K562 (cell line): Measurements from ENCODE around the gene NEDD4. TPM values are rescaled to one million over a fixed set of nuclear protein-coding genes. Genes with fewer than 3 reads are reported as not detected.

Source experiments
- ATAC-seq: fragments of 200-7000 bp; cut with Tn5 transposase; 3 replicates; pipeline ENCODE4 v1.9.1; 2020; ENCODE audit warnings: moderate library complexity
- BruUV-seq: library from RNA; stranded (reverse); fragments of 400-500 nt; replicated peaks from 2 replicates; lab custom pipeline; 2021; lab: Mats Ljungman, UMichigan
- CTCF ChIA-PET: fragments of 300-600 bp; formaldehyde crosslinking; extraction: SDS; loops from one replicate; lab custom pipeline; 2021; ENCODE audit warnings: low intra/inter-chr PET ratio; lab: Yijun Ruan, JAX
- POLR2A ChIA-PET: fragments of 300-600, 350-650 bp; sonication (Branson Sonifier 250); formaldehyde crosslinking; extraction: SDS; loops from one replicate; lab custom pipeline; 2021; ENCODE audit warnings: antibody characterized with exemption, inconsistent platforms; lab: Yijun Ruan, JAX
- DNase-seq, 4 experiments: peaks; one replicate each; pipeline versions ENCODE4 v3.0.0 to v3.0.0-alpha.2; 2011 to 2018; ENCODE audit warnings: low spot score in 3 of 4, mixed read lengths in 3 of 4; ENCODE audit errors: extremely low read depth in 1 of 4
- FAIRE-seq: peaks from 2 replicates; lab custom pipeline; 2011; peaks lifted over from hg19 to GRCh38; lab: Jason Lieb, UNC
- H2AFZ ChIP-seq: 2 replicates; pipeline ENCODE4 v1.6.0; 2011; ENCODE audit warnings: low read depth, low read length, control low read depth, inconsistent platforms
- H3K27ac ChIP-seq: fragments of 200-600 bp; 3 replicates; pipeline ENCODE4 v1.8.0; 2011; ENCODE audit warnings: low read depth, mild to moderate bottlenecking, control low read depth, inconsistent platforms, low read length, moderate library complexity, mixed read lengths; ENCODE audit errors: extremely low read depth
- H3K27me3 ChIP-seq, 2 experiments: fragments of 300-600 bp in 1 of 2; 2 replicates in 1 of 2; 3 replicates in 1 of 2; pipeline versions ENCODE4 v1.6.0 to v1.8.0; 2011; ENCODE audit warnings: inconsistent platforms in 2 of 2, low read length in 2 of 2, mild to moderate bottlenecking in 1 of 2, mixed read lengths in 1 of 2, moderate library complexity in 1 of 2; ENCODE audit not compliant: control insufficient read depth in 2 of 2, insufficient read depth in 2 of 2
- H3K36me3 ChIP-seq: fragments of 300-600 bp; 3 replicates; pipeline ENCODE4 v1.8.0; 2011; ENCODE audit warnings: mild to moderate bottlenecking, low read length, inconsistent platforms; ENCODE audit not compliant: control insufficient read depth, insufficient read depth
- H3K4me1 ChIP-seq, 2 experiments: fragments of 200-600 bp in 1 of 2; replicated peaks in 1 of 2; 2 replicates in 1 of 2; 3 replicates in 1 of 2; pipeline versions ENCODE4 v1.5.1 to v1.8.0; 2011; ENCODE audit warnings: inconsistent platforms in 2 of 2, low read length in 2 of 2, mild to moderate bottlenecking in 1 of 2, mixed read lengths in 1 of 2, moderate library complexity in 1 of 2; ENCODE audit not compliant: control insufficient read depth in 2 of 2, insufficient read depth in 2 of 2
- H3K4me2 ChIP-seq: 2 replicates; pipeline ENCODE4 v1.6.1; 2011; ENCODE audit warnings: low read length, control low read depth, inconsistent platforms, mixed read lengths; ENCODE audit not compliant: insufficient read depth
- H3K4me3 ChIP-seq: fragments of 200-600 bp; sonication (generic), shearing (Covaris generic); 2 replicates; pipeline ENCODE4 v1.5.1; 2016; ENCODE audit warnings: control low read depth, inconsistent platforms
- H3K79me2 ChIP-seq: fragments of 200-600 bp; 3 replicates; pipeline ENCODE4 v1.8.0; 2011; ENCODE audit warnings: low read length, inconsistent platforms; ENCODE audit not compliant: control insufficient read depth, insufficient read depth
- H3K9ac ChIP-seq, 2 experiments: 2 replicates each; pipeline versions ENCODE4 v1.6.0 to v1.6.1; 2011; ENCODE audit warnings: low read depth in 2 of 2, low read length in 2 of 2, control low read depth in 1 of 2, inconsistent platforms in 1 of 2, mild to moderate bottlenecking in 1 of 2, mixed read lengths in 1 of 2; ENCODE audit not compliant: insufficient read depth in 1 of 2
- H3K9me1 ChIP-seq: one replicate; pipeline ENCODE4 v1.6.0; 2011; ENCODE audit warnings: inconsistent platforms, mild to moderate bottlenecking, low read length, moderate library complexity; ENCODE audit not compliant: control insufficient read depth, insufficient read depth
- H3K9me3 ChIP-seq: replicated peaks from 2 replicates; pipeline ENCODE4 v1.5.1; 2011; ENCODE audit warnings: low read depth, low read length, inconsistent platforms; ENCODE audit not compliant: control insufficient read depth, insufficient read depth
- H4K20me1 ChIP-seq: replicated peaks from 2 replicates; pipeline ENCODE4 v1.6.1; 2011; ENCODE audit warnings: low read length, inconsistent platforms, mixed read lengths; ENCODE audit not compliant: control insufficient read depth, insufficient read depth
- EP300 ChIP-seq: IDR thresholded peaks from 2 replicates; pipeline ENCODE4 v1.6.1; 2012; ENCODE audit warnings: low read length, improper control_type of control experiment
- NEUROD1 ChIP-seq: fragments of 150-350 bp; IDR thresholded peaks from 2 replicates; pipeline ENCODE4 v1.6.1; 2014; ENCODE audit warnings: borderline replicate concordance, low read length, low read depth; ENCODE audit not compliant: partially characterized antibody
- RFX5 ChIP-seq: IDR thresholded peaks from 2 replicates; pipeline ENCODE4 v1.6.1; 2011; ENCODE audit warnings: low read depth, mild to moderate bottlenecking, improper control_type of control experiment, low read length
- SETDB1 ChIP-seq: IDR thresholded peaks from one replicate; pipeline ENCODE4 v1.6.1; 2012; ENCODE audit warnings: low read length, control low read depth, inconsistent platforms
- ZKSCAN1 ChIP-seq: fragments of 150-350 bp; IDR thresholded peaks from 2 replicates; pipeline ENCODE4 v1.6.1; 2016; ENCODE audit warnings: low read depth, low read length
- ZNF174 ChIP-seq: fragments of 250-450 bp; sonication (Bioruptor Pico); IDR thresholded peaks from 2 replicates; pipeline ENCODE4 v1.4.0; 2020; ENCODE audit warnings: mild to moderate bottlenecking
- WGBS: fragments of 100-300 bp; shearing (Covaris generic); methylation state at CpG from one replicate; pipeline ENCODE4 v1.1.6; 2016; ENCODE audit warnings: low coverage, mixed read lengths; ENCODE audit not compliant: insufficient coverage; ENCODE audit errors: missing lambda C conversion rate; 5-methylcytosine and 5-hydroxymethylcytosine counted together
- in situ Hi-C: fragments of 300-500 bp; cut with MboI; formaldehyde crosslinking; loops from 4 replicates; pipeline ENCODE4 v1.15.0; 2018; ENCODE audit warnings: inconsistent platforms, mixed read lengths
- intact Hi-C: fragments of 100-400 bp; cut with micrococcal nuclease; formaldehyde crosslinking; loops from 2 replicates; pipeline ENCODE4 v1.14.2; 2022
- polyA plus RNA-seq, 8 experiments: library from polyadenylated mRNA; depleted of rRNA in 4 of 8; stranded (reverse) in 5 of 8; unstranded in 3 of 8; fragments of >200 nt; fragmentation: Nextera tagmentation in 2 of 8; fragmentation: Illumina TruSeq in 1 of 8; extraction: Ambion mirVana in 2 of 8; extraction: Trizol in 1 of 8; gene quantifications; 2 replicates each; pipeline versions ENCODE4 v1.2.1 to v1.2.3, GENCODE V29; 2011 to 2014; ENCODE audit warnings: inconsistent platforms in 1 of 8, missing spikeins in 1 of 8
- total RNA-seq, 7 experiments: library from RNA; depleted of rRNA in 6 of 7; stranded (reverse); fragments of >200 nt in 6 of 7; fragmentation: Illumina TruSeq in 2 of 7; extraction: Trizol in 2 of 7; gene quantifications; 2 replicates each; pipeline versions ENCODE4 v1.2.1 to v1.2.3, GENCODE V29; 2011 to 2021; ENCODE audit warnings: low replicate concordance in 1 of 7
- TF ChIP-seq, protein P1 (sequence below): sonication (generic); formaldehyde crosslinking; IDR thresholded peaks from 2 replicates; pipeline ENCODE4 v1.8.1; 2022; ENCODE audit warnings: missing genetic modification reagents
- TF ChIP-seq, protein P2 (sequence below): fragments of 250-450 bp; sonication (Bioruptor Pico); IDR thresholded peaks from 2 replicates; pipeline ENCODE4 v1.8.0; 2022; ENCODE audit warnings: inconsistent platforms, mild to moderate bottlenecking, moderate library complexity, borderline replicate concordance
- TF ChIP-seq, protein P3 (sequence below): fragments of 450-650 bp; IDR thresholded peaks from 2 replicates; pipeline ENCODE4 v1.6.1; 2016; ENCODE audit warnings: antibody characterized with exemption

NEDD4 gene
- total and polyA plus RNA-seq, 9 of the 15 experiments (the other 6 are each of a cell fraction or from before 2014, with no cell fraction given): 7.2 to 23.7 (median 17.3) TPM

DNA sequence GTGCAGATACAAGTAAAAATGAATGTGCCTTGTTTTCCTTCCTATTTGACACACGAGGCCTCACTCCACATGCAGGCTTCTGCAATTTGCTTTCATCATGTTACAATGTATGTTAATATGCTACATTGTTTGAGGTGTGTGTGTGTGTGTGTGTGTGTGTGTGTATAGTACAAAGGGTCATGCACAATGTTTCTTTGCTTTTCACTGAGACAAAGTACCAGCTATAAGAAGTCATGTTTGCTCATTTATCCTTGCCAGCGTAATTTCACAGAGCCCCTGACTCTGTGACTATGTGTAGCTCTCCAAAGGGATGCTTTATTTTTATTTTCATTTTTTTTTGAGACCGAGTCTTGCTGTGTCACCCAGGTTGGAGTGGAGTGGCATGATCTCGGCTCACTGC lies 38.0 kb upstream of the NEDD4 start:
- FAIRE-seq (no peak), ATAC-seq (no peak), DNase-seq (no peak)
- no peaks in the 10 kb centered on the region for H3K27me3 ChIP-seq
- H3K27ac ChIP-seq: no peak overlapping the region
- no peak overlapping the region for H3K4me2 ChIP-seq
- H3K79me2 ChIP-seq: no peaks in the 10 kb centered on the region
- intact Hi-C loops: no loop called here
- no peaks in the 10 kb centered on the region for H3K36me3 ChIP-seq
- no peak overlapping the region for H3K4me3 ChIP-seq
- H3K9me1 ChIP-seq: no peaks in the 10 kb centered on the region
- ChIA-PET POLR2A (interaction anchor here (0.5 to 1.5 kb wide), 5 partner anchors 11 to 741 kb away, joined by 3 to 5 read pairs (median 3); partner anchors contain the start of gene NEDD4), CTCF (no interaction called here)
- 22% methylated on average over 4 of the region's 4 CpGs for WGBS
- TF ChIP-seq, protein P1, sequence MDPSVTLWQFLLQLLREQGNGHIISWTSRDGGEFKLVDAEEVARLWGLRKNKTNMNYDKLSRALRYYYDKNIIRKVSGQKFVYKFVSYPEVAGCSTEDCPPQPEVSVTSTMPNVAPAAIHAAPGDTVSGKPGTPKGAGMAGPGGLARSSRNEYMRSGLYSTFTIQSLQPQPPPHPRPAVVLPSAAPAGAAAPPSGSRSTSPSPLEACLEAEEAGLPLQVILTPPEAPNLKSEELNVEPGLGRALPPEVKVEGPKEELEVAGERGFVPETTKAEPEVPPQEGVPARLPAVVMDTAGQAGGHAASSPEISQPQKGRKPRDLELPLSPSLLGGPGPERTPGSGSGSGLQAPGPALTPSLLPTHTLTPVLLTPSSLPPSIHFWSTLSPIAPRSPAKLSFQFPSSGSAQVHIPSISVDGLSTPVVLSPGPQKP (CRISPR knock-in tag): no peak
- TF ChIP-seq ZNF174 (CRISPR knock-in tag): no peak
- no peak for TF ChIP-seq SETDB1
- TF ChIP-seq ZKSCAN1: no peak
- TF ChIP-seq, protein P2, sequence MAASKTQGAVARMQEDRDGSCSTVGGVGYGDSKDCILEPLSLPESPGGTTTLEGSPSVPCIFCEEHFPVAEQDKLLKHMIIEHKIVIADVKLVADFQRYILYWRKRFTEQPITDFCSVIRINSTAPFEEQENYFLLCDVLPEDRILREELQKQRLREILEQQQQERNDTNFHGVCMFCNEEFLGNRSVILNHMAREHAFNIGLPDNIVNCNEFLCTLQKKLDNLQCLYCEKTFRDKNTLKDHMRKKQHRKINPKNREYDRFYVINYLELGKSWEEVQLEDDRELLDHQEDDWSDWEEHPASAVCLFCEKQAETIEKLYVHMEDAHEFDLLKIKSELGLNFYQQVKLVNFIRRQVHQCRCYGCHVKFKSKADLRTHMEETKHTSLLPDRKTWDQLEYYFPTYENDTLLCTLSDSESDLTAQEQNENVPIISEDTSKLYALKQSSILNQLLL (CRISPR knock-in tag): no peak
- TF ChIP-seq EP300: no peak
- TF ChIP-seq NEUROD1: no peak
- TF ChIP-seq RFX5: no peak
- TF ChIP-seq, protein P3, sequence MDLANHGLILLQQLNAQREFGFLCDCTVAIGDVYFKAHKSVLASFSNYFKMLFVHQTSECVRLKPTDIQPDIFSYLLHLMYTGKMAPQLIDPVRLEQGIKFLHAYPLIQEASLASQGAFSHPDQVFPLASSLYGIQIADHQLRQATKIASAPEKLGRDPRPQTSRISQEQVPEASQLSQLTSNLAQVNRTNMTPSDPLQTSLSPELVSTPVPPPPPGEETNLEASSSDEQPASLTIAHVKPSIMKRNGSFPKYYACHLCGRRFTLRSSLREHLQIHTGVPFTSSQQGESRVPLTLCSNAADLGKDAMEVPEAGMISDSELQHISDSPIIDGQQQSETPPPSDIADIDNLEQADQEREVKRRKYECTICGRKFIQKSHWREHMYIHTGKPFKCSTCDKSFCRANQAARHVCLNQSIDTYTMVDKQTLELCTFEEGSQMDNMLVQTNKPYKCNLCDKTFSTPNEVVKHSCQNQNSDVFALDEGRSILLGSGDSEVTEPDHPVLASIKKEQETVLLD: no peak
- H3K9me3 ChIP-seq: no peaks in the 10 kb centered on the region
- H4K20me1 ChIP-seq: no peaks in the 10 kb centered on the region
- no TSS peak for BruUV-seq
- no peaks in the 10 kb centered on the region for H3K4me1 ChIP-seq
- H2AFZ ChIP-seq: no peak overlapping the region
- in situ Hi-C loops: no loop called here
- no peak overlapping the region for H3K9ac ChIP-seq
